ENCODE measurements around the gene TNNI2. TPM values are rescaled to one million over a fixed set of nuclear protein-coding genes. Genes with fewer than 3 reads are reported as not detected.

TNNI2 gene
- total RNA-seq, 2 experiments from 2014 or later: 0.50 TPM; not detected in 1

- TF ChIP-seq, protein P1, sequence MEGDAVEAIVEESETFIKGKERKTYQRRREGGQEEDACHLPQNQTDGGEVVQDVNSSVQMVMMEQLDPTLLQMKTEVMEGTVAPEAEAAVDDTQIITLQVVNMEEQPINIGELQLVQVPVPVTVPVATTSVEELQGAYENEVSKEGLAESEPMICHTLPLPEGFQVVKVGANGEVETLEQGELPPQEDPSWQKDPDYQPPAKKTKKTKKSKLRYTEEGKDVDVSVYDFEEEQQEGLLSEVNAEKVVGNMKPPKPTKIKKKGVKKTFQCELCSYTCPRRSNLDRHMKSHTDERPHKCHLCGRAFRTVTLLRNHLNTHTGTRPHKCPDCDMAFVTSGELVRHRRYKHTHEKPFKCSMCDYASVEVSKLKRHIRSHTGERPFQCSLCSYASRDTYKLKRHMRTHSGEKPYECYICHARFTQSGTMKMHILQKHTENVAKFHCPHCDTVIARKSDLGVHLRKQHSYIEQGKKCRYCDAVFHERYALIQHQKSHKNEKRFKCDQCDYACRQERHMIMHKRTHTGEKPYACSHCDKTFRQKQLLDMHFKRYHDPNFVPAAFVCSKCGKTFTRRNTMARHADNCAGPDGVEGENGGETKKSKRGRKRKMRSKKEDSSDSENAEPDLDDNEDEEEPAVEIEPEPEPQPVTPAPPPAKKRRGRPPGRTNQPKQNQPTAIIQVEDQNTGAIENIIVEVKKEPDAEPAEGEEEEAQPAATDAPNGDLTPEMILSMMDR (IDR thresholded peaks at IDR 0.05): no peak
- H3K9me3 Mint-ChIP-seq: no peaks in the 10 kb centered on the region
- POLR2A ChIA-PET: interaction anchor here (1.4 kb wide), 1 partner anchor 14 kb away, joined by 4 read pairs; the partner anchor contains the start of gene LSP1
- peak overlapping the region; percentile 30 for H3K27ac Mint-ChIP-seq
- peaks cover 58% of the 10 kb centered on the region for H3K4me1 Mint-ChIP-seq (ENCODE audit: low read depth)
- no peak overlapping the region for H3K4me3 Mint-ChIP-seq
- Histone ChIP-seq H3K36me3 (ENCODE audit: insufficient read depth, low read length) (peaks cover 16% of the 10 kb centered on the region), H3K9me3 (ENCODE audit: control insufficient read depth in 1 of 2, insufficient read depth in 1 of 2, low read length in 2 of 2) (no peaks in the 10 kb centered on the region), H3K27ac (ENCODE audit: low read depth in 1 of 2, low read length in 2 of 2) (no peak overlapping the region), H3K4me3 (ENCODE audit: low read length) (no peak overlapping the region), H3K4me1 (ENCODE audit: insufficient read depth, low read length) (peaks cover 93% of the 10 kb centered on the region), H3K27me3 (ENCODE audit: control insufficient read depth in 1 of 2, insufficient read depth in 2 of 2, low read length in 2 of 2) (no peaks in the 10 kb centered on the region)
- intact Hi-C loops (cut with DNase I, micrococcal nuclease): no loop called here
- DNase-seq (no peak), ATAC-seq (ENCODE audit: poor library complexity) (no peak)
- CTCF ChIA-PET: no interaction called here
- H3K27me3 Mint-ChIP-seq: no peaks in the 10 kb centered on the region
- H3K36me3 Mint-ChIP-seq (ENCODE audit: low read depth): peaks cover 18% of the 10 kb centered on the region
These were observed 28.0 kb downstream of the TNNI2 start for GRCh38 chr11:1866776-1867175.

- Mint-ChIP-seq H3K4me3 (no peak overlapping the region), H3K36me3 (ENCODE audit: low read depth) (peaks cover 18% of the 10 kb centered on the region), H3K27ac (no peak overlapping the region), H3K9me3 (no peaks in the 10 kb centered on the region), H3K4me1 (ENCODE audit: low read depth) (peaks cover 64% of the 10 kb centered on the region), H3K27me3 (no peaks in the 10 kb centered on the region)
- DNase-seq: no peak
- Histone ChIP-seq H3K4me3 (ENCODE audit: low read length) (no peak overlapping the region), H3K36me3 (ENCODE audit: insufficient read depth, low read length) (peaks cover 12% of the 10 kb centered on the region), H3K27me3 (ENCODE audit: control insufficient read depth in 1 of 2, insufficient read depth in 2 of 2, low read length in 2 of 2) (no peaks in the 10 kb centered on the region), H3K4me1 (ENCODE audit: insufficient read depth, low read length) (peaks cover 96% of the 10 kb centered on the region), H3K27ac (ENCODE audit: low read depth in 1 of 2, low read length in 2 of 2) (peak overlapping the region in 1 of 2 donors; percentile 7), H3K9me3 (ENCODE audit: control insufficient read depth in 1 of 2, insufficient read depth in 1 of 2, low read length in 2 of 2) (no peaks in the 10 kb centered on the region)
- intact Hi-C loops (cut with DNase I, micrococcal nuclease): no loop called here
- no peak for ATAC-seq (ENCODE audit: poor library complexity)
- TF ChIP-seq, protein P1 (IDR thresholded peaks at IDR 0.05): no peak
- POLR2A ChIA-PET: no interaction called here
- CTCF ChIA-PET: no interaction called here
These were observed 28.6 kb downstream of the TNNI2 start for GRCh38 chr11:1867381-1867780.

- POLR2A ChIA-PET: no interaction called here
- CTCF ChIA-PET: interaction anchor here (1.7 kb wide), 1 partner anchor 16 kb away, joined by 4 read pairs; no protein-coding TSS in a partner anchor
- H3K27me3 ChIP-seq (ENCODE audit: control insufficient read depth in 1 of 2, insufficient read depth in 2 of 2, low read length in 2 of 2): no peaks in the 10 kb centered on the region
These were observed 29.4 kb downstream of the TNNI2 start for GRCh38 chr11:1868056-1868635.

More at GRCh38 chr11:1868056-1868635, 29.4 kb downstream of the TNNI2 start:
- Mint-ChIP-seq H3K27me3 (no peaks in the 10 kb centered on the region), H3K9me3 (no peaks in the 10 kb centered on the region), H3K27ac (no peak overlapping the region), H3K36me3 (ENCODE audit: low read depth) (peaks cover 18% of the 10 kb centered on the region), H3K4me3 (no peak overlapping the region), H3K4me1 (ENCODE audit: low read depth) (peaks cover 69% of the 10 kb centered on the region)
- Histone ChIP-seq H3K4me1 (ENCODE audit: insufficient read depth, low read length) (peaks cover 96% of the 10 kb centered on the region), H3K36me3 (ENCODE audit: insufficient read depth, low read length) (peaks cover 6% of the 10 kb centered on the region), H3K4me3 (ENCODE audit: low read length) (no peak overlapping the region), H3K9me3 (ENCODE audit: control insufficient read depth in 1 of 2, insufficient read depth in 1 of 2, low read length in 2 of 2) (no peaks in the 10 kb centered on the region), H3K27ac (ENCODE audit: low read depth in 1 of 2, low read length in 2 of 2) (peak overlapping the region in 1 of 2 donors; percentile 29)
- intact Hi-C loops (cut with DNase I, micrococcal nuclease): no loop called here
- ATAC-seq (ENCODE audit: poor library complexity) (no peak), DNase-seq (no peak)
- TF ChIP-seq, protein P1 (IDR thresholded peaks at IDR 0.05): no peak
